GM19397 (cell line): ENCODE data around the gene TCEA2.
"Not testable (repeated sequence)": the region's sequence is repeated elsewhere in the genome, so short reads cannot be mapped to it uniquely, and the experiment has no call there.

Experiments
- ATAC-seq: cut with Tn5 transposase; IDR thresholded peaks from one replicate; pipeline ENCODE4 v1.9.1; 2021; ENCODE audit warnings: mild to moderate bottlenecking, moderate library complexity; ENCODE audit not compliant: unreplicated experiment

Gene TCEA2

DNA sequence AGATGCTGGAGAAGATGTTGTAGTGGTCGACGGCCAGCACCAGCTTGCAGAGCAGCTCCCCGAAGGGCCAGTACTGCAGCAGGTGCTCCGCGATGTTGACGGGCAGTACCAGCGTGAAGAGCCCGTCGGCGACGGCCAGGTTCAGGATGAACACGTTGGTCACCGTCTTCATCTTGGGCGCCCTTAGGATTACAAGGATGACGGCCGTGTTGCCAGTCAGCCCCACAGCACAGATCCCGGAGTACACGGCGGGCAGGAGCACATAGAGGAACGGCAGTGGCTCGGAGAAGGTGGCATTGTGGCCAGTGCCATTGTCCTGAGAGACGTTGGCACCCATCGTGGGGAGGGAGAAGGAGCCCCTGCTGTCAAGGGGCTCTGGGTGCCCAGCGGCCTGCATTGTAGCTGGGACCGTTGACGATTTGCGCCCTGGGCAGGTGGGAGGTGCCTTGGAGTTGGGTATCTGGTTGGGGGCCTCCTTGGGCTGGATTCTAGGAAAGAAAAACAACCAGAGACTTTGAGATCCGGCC, 43.5 kb downstream of the TCEA2 start:
- ATAC-seq = no peak

DNA sequence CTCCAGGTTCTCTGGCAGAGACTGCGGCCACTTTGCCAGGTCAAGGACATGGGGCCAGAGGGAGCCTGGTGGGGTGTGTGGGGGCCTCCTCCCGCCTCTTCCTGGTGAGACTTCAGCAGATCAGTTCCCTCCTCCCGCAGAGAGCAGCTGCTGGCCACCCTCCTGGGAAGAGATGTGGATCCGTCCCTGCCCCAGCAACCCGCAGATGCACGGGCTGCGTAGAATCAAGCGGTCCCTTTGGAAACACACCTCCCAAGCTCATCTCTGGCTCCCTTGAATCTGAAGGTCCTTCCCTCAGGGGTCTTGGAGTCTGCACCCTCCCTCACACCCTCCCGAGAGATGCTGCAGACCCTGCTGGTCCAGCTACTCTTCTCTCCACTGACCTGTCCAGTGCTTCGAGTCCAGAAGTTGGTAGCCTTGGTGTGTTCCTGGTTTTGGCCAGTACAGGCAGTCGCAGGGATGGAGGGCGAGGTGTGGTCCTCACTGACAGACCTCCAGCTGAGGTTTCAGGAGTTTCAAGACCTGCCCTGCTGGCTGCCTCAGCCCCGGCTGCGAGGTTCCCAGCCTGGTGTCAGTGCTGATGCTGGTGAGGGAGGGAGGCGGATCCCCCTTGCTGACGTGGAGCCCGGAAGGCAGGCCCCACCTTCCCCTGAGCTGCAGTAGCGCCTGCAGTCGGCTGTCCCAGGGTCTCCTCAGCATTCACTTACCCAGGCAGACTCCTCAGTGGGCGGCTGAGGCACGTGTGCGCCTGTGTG, 44.2 kb downstream of the TCEA2 start, which contains the start of gene NPBWR2:
NPBWR2 (minus strand) TSS at position 585 of the 755 bp plus-strand sequence. CDS start 734 bp downstream, outside the sequence.
- no peak for ATAC-seq

DNA sequence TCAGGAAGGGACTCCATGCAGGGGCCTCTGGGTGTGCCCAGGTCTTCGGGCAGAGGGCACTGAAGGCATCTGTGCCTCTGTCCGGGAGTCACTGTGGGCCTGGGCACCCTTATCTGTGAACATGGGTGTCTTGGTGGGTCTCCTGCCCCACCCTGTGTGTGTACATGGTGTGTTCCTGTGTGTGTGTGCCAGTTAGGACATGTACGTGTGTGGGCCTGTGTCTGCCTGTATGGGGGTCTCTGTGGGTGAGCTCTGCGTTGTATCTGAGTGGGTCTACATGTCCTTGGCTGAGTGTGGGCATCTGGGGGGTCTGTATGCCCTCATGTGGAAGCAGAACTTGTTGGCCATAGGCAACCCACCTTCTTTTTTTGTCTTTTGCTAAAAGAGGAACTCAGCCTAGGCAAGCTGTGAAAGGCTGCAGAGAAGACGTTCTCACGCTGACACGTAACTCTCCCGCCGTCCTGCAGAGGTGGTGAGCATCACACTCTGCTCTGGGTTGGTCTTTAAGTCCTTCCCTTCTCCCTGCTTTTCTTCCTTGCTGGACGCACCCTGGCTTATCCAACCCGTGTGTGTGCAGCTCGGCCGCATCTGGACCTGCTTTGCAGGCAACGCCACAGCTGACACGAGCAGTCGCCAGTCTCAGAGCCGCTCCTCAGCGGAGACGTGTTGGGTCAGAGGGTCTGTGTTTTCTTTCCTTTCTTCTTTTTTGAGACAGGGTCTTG, 44.9 kb downstream of the TCEA2 start:
- ATAC-seq = no peak

DNA sequence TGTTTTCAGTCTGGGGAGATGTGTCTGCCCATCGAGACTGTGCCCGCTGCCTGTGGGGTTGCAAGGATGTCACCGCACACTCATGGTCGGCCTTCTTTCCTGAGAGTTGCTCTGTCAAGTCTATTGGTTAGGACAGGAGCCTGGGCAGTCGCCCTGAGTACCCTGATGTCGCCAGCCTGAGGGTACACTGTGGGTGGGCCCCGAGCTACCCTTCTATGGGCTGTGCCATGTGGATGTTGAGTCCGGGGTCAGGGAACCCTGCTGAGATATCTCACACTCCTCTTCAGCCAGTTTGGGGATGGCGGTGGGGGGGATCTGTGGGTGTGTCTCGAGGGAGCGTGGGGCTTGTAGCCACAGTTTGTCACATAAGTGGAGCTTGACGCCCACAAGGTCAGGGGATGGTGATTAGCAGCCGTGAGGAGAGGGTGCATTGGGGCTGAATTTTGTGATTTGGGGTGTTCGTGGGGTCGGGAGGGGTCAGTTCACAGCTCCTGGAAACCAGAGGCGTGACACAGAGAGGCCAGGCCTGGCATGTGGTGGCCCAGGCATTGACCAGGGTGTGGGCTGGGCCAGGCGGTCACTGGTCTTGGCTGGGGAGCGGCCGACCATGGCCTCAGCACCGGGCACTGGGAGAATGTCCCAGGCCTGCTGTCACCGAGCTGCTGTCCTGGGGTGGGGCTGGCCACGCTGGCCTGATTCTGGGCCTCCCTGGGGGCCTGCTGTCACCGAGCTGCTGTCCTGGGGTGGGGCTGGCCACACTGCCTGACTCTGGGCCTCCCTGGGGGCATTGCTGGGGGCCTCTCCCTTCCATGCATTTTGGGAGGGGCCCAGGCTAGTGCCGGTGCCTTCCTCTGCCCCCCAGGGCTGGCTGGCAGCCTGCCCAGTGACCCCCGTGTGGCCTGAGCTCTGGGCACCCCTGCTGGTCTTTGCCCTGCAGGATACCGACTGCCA, 46.0 kb downstream of the TCEA2 start:
- no peak for ATAC-seq

DNA sequence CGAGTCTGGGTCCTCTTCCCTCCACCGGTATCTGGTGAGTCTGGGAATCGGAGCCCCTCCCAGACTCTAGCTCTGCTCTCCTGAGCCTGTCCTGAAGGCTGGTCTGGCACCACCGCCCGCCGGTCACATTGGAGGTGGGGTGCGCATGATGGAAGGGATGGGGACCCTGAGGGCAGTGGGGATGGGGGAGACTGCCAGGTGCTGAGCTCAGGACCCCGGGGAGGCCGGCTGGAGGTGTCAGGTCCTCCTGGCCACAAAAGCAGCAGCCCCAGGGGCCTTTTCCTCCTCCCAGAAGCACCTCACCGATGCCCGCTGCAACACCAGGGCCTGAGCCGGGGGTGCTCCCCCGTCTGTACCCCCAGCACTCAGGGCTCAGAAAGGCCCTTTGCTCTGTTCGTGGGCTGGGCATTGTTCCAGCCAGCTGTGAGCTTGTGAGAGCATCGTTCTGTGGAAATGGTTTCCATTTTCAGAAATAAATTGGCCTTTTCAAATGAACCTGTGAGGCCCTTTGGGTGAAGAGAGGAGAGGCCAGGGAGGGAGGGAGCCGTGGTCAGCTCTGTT, 46.9 kb downstream of the TCEA2 start:
- no peak for ATAC-seq

DNA sequence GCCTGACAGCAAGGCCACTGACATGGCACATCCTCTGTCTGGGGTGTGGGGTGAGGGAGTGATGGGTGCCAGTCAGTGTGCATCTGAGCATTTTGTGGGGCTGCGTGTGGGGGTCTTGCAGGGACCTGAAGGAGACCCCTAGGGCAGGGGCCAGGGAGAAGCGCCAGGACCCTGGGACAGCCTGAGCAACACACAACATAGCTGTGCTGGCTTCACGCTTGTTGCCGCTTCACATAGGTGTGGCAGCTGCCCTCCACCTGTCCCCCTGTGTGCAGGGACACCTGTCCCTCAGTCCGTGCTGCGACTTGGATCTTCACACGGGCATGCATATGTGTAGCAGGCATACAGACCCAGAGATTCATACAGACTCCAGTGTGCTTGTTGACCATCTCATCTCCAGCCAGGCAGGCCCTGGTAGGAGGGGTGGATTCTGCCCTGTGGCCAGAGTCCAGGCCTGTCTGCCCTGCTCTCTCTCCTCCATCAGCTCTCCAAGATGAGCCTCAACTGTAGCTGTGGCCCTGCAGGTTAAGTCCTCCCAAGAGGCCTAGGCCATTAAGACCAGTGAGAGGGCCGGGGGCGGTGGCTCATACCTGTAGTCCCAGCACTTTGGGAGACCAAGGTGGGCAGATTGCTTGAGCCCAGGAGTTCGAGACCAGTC, 47.5 kb downstream of the TCEA2 start:
- no peak for ATAC-seq

DNA sequence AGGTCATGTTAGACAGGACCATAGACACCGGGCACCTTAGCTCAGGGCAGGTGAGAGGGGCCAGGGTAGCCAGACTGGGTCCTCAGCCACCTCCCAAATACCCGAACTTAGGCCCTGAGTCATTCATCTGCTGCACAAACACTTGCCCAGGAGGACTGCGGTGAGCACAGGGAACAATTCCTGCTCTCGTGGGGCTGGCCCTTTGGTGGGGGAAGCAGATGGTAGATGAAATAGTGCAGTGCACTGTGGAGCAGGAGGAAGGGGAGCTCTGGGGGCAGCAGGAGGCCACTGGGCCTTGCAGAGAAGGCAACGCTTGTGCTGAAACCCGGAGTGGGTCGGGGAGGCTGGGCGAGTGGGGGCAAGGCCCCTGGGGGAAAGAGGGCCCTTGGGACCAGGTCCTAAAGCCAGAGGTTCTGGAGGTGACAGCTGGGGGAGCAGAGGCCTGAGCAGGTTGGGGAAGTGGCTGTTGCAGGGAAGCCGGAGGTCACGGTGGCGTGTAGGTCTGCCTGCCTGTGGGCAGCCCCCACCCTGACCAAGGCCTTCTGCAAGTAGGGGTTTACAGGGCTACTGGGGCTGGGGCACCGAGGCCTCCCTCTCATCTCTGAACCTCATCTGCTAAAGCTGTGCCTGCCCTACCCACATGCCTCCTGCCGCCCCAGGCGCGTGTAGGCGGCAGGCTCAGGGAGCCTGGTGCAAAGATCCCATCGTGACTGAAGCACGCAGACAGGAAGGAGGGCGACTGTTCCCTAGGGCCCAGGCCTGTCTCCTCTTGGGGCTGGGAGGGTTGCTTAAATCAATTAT, 49.0 kb downstream of the TCEA2 start:
- no peak for ATAC-seq

DNA sequence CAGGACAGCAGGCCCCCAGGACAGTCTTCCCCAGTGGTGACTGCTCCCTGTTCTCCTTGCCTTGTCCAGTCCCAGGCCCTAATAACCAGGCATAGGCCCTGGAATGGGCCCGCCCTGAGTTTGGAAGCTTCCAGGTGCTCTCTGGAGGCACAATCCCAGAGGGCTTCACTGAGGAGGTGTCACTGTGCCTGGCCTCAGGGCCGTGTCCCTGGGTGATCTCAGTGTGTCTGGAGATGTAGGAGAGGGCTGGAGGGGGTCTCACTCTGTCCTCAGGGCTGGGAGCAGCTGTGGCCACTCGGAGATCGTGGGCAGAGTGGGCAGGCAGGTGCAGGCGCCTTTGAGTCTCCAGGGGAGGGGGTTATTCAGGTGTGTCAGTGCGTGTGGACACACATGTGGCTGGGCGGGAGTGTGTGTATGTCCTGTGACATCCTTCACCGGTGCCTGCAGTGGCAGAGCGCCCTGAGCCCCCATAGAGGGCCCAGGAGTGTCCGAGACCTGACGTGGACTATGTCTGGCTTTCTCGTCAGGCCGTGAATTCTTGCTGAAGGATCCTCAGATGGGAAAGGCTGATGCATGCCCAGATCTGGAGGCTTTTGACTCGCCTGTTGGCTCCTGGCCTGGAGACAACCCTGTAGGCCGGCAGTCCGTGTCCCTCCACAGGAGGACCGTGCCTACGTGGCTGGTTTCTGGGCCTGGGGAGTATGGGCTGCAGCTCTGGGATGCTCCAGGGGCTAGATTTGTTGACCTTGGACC, 49.9 kb downstream of the TCEA2 start:
- no peak for ATAC-seq

DNA sequence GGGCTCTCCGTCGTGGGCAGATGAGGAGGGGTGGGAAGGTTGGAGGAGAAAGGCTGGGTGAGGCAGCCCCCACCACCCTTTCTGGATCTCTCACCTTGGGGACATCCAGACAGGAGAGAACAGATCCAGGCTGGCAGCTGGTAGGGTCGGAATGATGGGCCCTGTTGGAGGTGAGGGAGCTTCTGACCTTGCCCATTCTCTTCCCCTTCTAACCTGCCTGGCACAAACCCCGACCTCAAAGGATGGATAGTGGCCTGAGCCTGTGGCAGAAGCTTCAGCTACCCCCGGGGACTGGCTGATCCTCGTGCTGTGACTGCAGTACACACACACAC, 50.4 kb downstream of the TCEA2 start:
- ATAC-seq = no peak

DNA sequence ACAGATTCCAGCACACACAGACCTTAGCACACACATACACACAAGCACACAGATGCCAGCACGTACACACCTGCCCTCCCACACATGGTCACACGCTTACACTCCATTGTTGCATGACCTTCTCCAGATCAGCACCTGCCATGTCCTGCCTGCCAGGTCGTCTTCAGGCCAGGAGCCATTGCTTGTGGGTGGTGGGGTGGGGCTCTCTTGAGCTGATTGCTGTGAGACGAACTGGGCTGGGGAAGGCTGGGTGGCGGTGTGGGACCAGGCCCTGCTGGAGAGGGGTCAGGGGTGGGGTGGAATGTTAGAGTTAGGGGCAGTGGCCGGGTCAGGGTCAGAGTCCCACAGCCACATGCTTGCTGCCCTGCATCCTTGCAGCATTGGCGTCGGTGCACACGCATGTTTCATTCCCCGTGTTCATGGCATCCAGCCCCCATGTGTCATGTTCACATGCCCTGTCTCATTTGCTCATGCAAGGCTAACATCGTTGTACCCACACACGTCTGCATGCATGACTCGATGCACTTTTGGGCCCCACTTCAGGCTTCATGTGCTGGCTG, 50.9 kb downstream of the TCEA2 start:
- ATAC-seq = no peak

DNA sequence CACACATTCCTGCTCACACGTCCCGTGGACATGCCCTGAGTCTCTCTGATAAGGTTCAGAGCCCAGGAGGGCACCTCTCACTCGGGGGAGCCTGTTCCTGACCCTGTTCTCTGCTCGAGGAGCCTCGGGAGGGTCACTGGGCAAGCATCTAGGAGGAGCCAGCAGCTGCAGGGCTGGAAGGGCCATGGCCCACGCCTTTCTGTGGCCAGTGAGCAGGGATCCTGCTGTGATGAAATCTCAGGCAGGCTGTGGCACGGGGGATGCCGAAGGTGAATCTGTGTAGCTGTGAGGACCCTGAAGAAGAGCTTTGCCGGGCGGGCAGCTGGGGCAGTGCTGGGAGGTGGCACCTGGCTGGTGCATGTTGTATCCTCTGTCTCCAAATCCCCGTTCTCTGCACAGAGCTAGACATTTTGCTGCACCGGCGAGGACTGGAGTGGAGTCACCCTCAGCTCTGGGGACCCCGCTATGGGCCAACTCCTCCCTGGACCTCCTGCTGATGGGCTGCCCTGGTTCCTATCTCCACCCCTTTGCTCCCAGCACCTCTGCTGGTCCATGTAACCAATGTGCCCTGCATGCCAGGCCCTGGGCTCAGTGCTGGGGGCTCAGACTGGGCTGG, 51.5 kb downstream of the TCEA2 start:
- ATAC-seq = no peak

DNA sequence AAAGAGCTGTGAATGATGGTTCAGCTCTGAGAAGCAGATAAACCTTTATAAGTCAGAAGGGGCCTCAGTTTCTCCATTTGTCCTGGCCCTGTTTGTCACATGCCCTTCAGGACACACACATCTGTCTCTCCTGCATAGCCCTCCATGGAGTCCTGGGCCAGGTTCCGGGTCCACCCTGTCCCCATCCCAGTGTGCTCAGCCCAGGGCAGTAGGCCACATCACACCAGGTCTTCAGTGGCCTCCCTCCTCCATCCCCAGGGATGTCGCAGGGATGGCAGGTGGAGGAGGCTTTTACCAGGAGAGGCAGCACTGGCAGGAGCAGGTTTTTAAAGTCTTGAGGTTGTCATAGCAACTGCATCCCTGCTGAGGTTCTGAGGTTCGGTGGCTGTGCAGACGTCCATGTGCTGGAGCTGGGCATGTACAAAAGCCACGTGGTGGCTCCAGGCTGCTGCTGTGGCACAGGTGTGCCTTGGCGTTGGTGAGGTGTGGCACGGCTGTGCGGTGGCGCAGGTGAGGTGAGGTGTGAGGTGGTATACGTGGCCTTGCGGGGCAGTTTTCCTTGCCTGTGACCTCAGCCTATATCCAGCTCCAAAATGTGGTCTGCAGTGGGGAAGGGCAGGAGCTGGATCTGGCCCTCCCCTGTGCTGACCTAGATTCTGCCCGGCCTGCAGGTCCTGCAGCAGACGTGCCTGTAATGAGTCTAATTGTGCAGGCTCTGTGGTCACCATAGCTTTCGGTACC, 52.3 kb downstream of the TCEA2 start:
- ATAC-seq = no peak

DNA sequence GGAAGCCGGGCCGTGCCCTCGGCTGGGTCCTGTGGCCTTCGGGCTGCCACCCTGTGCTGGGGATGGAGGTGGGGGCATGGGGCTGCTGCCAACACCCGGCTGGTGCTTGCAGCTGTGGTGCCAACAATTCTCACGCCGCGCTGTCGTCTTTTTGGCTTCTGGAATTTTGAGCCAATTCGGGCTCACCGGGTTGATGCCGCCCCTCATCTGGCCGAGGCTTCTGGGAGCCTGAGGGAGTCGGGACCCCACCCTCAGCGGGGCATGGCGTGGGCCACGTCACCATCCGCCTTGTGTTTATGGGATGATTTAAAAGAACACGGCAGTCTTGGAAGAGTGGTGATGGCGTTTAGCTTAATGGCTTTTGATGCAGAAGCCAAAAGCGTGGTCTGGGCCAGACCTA, 53.0 kb downstream of the TCEA2 start:
- ATAC-seq = no peak

DNA sequence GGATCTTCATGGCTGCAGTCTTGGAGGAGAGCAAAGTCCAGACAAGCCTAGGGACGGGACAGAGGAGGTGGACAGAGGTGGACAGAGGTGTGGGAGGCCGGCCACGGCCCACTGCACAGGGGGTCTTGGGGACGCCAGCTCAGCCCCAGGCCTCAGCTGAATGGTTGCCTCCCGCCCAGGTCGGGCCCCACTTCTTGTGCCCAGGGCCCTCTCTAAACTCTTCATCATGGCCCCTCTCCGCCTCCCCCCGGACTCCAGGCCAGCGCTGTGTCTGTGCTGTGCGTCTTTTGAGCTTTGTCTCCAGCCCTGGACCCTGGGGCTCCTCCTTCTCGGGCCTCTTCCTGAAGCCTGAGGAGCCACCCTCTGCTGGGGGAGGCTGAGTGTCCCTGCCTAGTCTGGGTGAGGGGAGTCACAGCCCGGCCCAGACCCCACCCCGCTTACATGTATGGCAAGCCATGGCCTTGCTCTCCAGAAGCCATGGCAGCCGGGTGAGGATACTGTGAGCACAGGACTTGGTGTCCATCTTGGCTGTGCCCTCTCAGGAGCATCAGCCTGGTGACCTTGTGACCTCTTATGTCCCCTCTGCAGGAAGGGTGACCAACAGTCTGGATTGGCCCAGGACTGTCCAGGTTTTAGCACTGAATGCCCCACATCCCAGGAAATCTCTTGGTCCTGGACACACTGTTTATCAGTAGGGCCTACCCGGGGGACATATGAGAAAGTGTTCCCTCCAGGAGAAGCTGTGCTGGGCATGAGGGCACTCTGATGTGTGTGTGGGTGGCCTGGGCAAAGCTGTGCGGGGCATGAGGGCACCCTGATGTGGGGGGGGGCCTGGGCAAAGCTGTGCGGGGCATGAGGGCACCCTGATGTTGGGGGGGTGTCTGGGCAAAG, 53.8 kb downstream of the TCEA2 start:
- ATAC-seq = no peak

DNA sequence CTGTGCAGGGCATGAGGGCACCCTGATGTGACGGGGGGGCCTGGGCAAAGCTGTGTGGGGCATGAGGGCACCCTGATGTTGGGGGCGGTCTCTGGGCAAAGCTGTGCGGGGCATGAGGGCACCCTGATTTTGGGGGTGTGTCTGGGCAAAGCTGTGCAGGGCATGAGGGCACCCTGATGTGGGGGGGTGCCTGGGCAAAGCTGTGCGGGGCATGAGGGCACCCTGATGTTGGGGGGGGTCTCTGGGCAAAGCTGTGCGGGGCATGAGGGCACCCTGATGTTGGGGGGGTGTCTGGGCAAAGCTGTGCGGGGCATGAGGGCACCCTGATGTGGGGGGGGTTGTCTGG, 54.4 kb downstream of the TCEA2 start:
- ATAC-seq = not testable (repeated sequence)

DNA sequence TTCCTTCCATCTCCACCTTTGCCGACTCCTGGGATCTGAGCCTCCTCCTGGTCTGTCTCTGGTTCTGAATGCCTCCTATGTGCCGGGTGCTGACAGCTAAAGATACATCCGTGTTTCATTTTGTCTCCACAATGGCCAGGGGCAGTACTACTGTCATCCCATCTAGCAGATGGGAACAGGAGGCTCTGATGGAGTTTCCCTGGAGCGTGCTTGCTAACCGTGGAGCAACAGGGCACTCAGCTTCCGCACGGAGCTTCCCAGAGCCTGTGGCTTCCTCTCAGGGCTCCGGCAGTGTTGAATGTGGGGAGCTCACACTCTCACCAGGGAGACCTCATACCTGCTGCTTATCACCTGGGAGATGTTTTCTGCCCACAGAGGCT, 56.3 kb downstream of the TCEA2 start:
- ATAC-seq = no peak
